ENCODE results near the gene METTL26. TPM values are rescaled to one million over a fixed set of nuclear protein-coding genes. Genes with fewer than 3 reads are reported as not detected.

The METTL26 gene
- total RNA-seq, 3 donors from 2014 or later = 132 to 174 (median 159) TPM

DNA sequence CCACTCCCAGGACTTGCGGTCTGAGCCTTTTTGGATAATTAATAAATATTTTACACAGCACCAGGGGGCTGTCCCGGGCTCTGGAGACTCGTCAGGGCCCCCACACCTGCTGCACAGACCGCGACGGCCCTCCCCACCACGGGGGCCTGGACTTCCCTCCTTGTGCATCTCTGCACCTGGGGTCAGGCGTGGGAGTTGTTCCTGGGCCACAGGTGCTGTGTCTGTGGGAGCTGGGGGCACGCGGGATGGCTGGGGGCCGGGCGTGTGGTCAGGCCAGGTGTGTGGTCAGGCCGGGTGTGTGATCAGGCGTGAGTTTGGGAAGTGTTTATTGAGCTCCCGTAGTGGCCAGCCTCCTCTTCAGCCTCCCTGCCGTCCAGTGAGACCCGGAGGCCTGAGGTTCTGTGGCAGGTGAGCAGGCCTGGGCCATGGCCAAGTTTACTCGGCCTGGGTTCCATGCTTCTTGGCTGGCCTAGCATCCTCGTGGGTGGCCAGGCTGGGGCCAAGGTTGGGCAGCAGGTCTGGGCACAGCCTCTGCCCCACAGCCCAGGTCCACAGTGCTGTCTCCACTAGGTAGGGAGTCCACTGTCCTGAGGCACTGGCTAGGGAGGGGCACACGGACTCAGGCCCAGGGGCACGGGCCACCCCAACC, 42.2 kb upstream of the METTL26 start:
- no peak for ATAC-seq
- H3K36me3 Mint-ChIP-seq (ENCODE audit: insufficient read depth) = peaks cover 11% of the 10 kb centered on the region
- H3K9me3 Mint-ChIP-seq = no peaks in the 10 kb centered on the region
- no peak for DNase-seq
- no peak overlapping the region for H3K4me3 Mint-ChIP-seq
- peaks cover 23% of the 10 kb centered on the region for H3K4me1 Mint-ChIP-seq (ENCODE audit: low read depth)
- peaks cover 11% of the 10 kb centered on the region for H3K27me3 Mint-ChIP-seq (ENCODE audit: low read depth)

DNA sequence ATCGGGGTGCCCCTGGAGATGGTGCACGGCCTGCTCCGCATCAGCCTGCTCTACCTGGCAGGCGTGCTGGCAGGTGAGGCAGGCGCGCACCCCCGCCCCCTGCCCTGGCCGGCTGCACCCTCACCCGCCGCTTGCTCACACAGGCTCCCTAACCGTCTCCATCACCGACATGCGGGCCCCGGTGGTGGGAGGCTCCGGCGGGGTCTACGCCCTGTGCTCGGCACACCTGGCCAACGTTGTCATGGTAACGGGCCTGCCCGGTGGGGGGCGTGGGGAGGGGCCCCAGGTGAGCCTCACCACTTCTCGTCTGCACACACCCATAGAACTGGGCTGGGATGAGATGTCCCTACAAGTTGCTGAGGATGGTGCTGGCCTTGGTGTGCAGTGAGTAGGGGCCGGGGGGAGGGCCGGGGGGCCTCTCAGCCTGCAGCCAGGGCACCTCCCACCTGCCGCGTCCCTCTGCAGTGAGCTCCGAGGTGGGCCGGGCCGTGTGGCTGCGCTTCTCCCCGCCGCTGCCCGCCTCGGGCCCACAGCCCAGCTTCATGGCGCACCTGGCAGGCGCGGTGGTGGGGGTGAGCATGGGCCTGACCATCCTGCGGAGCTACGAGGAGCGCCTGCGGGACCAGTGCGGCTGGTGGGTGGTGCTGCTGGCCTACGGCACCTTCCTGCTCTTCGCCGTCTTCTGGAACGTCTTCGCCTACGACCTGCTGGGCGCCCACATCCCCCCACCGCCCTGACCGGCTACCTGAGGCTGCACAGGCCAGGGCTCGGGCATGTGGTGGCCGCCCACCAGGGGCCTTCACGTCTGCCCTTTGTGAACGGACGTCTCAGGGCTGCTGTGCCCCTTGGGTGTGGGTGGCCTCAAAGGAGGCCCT, 41.4 kb upstream of the METTL26 start:
- ATAC-seq = no peak
- H3K36me3 Mint-ChIP-seq (ENCODE audit: insufficient read depth) = peaks cover 12% of the 10 kb centered on the region
- DNase-seq = no peak
- H3K27me3 Mint-ChIP-seq (ENCODE audit: low read depth) = peaks cover 11% of the 10 kb centered on the region
- no peaks in the 10 kb centered on the region for H3K9me3 Mint-ChIP-seq
- peaks cover 22% of the 10 kb centered on the region for H3K4me1 Mint-ChIP-seq (ENCODE audit: low read depth)
- no peak overlapping the region for H3K4me3 Mint-ChIP-seq

DNA sequence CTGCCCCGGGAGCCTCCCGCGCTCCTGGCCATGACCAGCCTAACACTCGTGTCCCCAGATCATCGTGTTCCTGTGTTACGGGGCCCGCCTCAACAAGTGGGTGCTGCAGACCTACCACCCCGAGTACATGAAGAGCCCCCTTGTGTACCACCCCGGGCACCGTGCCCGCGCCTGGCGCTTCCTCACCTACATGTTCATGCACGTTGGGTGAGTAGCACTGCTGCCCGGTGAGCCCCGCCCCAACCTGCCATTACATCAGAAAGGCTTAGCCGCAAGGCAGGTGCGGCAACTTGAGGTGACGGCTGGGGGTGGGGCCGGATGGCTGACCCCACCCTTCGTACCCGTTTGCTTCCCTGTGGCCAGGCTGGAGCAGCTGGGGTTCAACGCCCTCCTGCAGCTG, 40.8 kb upstream of the METTL26 start:
- ATAC-seq (no peak), DNase-seq (no peak)
- Mint-ChIP-seq H3K27me3 (ENCODE audit: low read depth) (peaks cover 11% of the 10 kb centered on the region), H3K4me1 (ENCODE audit: low read depth) (peaks cover 18% of the 10 kb centered on the region), H3K9me3 (no peaks in the 10 kb centered on the region), H3K36me3 (ENCODE audit: insufficient read depth) (peaks cover 8% of the 10 kb centered on the region), H3K4me3 (no peak overlapping the region)

DNA sequence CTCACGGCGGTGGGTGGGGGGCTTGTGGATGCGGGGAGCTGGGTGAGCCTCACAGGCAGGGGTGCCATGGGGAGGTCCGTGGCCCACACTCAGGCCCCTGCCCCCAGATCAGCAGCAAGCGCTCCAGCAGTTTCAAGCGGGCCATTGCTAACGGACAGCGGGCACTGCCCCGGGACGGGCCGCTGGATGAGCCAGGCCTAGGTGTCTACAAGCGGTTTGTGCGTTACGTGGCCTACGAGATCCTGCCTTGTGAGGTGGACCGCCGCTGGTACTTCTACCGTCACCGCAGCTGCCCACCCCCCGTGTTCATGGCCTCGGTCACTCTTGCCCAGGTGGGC, 40.4 kb upstream of the METTL26 start:
- Mint-ChIP-seq H3K36me3 (ENCODE audit: insufficient read depth) (peaks cover 6% of the 10 kb centered on the region), H3K4me3 (no peak overlapping the region), H3K27me3 (ENCODE audit: low read depth) (peaks cover 11% of the 10 kb centered on the region), H3K9me3 (no peaks in the 10 kb centered on the region), H3K4me1 (ENCODE audit: low read depth) (peaks cover 15% of the 10 kb centered on the region)
- ATAC-seq = no peak
- DNase-seq = no peak

DNA sequence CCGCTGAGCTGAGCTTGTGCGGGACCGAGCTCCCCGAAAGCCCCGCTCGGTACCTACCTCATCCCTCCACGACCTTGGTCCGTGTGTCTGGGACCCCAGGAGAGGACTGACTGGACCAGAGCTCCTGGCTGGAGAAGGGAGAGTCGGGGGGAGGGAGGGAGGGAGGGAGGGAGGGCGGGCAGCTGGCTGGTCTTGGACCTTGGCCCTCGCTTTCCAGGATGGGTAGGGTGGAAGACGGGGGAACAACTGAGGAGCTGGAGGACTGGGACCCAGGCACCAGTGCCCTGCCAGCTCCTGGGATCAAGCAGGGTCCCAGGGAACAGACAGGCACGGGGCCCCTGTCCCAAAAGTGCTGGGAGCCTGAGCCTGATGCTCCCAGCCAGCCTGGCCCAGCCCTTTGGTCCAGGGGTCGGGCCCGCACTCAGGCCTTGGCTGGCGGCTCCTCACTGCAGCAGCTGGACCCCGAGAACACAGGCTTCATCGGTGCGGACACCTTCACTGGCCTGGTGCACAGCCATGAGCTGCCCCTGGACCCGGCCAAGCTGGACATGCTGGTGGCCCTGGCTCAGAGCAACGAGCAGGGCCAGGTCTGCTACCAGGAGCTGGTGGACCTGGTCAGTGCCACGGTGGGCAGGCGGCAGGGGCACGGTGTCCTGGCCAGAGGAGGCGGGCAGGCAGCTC, 39.9 kb upstream of the METTL26 start:
- ATAC-seq (no peak), DNase-seq (no peak)
- Mint-ChIP-seq H3K9me3 (no peaks in the 10 kb centered on the region), H3K4me3 (no peak overlapping the region), H3K4me1 (ENCODE audit: low read depth) (peaks cover 10% of the 10 kb centered on the region), H3K27me3 (ENCODE audit: low read depth) (peaks cover 11% of the 10 kb centered on the region), H3K36me3 (ENCODE audit: insufficient read depth) (peaks cover 5% of the 10 kb centered on the region)

DNA sequence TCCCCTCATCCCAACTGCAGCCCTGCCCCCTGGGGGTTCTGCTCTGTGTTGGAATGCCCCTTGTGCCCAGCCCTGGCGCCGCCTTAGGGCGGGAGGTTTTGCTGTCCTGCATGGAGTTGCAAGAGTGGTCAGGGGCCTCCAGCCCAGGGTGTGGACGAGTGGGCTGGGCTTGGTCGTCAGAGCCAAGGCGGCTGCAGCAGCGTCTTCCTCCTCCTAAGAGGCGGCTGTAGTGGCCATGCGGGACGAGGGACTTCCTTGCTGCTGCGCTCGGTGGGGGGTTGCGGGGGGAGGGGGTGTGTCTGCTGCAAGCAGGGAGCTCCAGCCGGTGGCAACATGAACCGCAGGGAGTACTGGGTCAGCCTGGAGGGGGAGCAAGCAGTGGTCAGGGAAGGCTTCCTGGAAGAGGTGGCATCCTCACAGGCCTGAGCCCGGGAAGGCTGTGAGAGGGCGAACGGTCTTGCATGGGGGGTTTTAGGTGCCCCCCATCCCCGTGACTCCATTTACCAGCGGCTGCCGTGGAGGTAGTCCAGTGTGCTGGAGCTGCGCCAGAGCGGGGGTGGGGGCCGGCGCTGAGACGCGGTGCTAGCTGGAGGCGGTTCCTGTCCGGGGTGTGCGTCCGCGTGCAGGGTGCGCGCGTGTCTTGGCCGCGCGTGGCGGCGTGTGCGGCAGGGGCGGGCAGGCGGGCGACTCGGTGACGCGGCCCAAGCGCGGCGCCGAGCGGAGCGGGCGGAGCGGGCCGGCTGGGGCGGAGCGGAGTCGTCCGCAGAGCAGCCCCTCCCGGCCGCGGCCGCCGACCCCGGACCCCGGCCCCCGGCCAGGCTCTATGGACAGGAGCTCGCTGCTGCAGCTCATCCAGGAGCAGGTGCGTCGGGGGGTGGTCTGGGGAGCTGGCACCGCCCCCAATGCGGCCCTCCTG, 39.1 kb upstream of the METTL26 start, which contains the start of gene RHBDL1:
Gene RHBDL1 (plus strand): TSS at position 704 of the 916 bp plus-strand sequence. CDS start 120 bp downstream, at position 824.
- H3K27me3 Mint-ChIP-seq (ENCODE audit: low read depth) = peaks cover 11% of the 10 kb centered on the region
- DNase-seq (no peak), ATAC-seq (no peak)
- H3K36me3 Mint-ChIP-seq (ENCODE audit: insufficient read depth) = peaks cover 3% of the 10 kb centered on the region
- peaks cover 8% of the 10 kb centered on the region for H3K4me1 Mint-ChIP-seq (ENCODE audit: low read depth)
- H3K9me3 Mint-ChIP-seq = no peaks in the 10 kb centered on the region
- peak within 1 kb of the TSS; percentile 16 for H3K4me3 Mint-ChIP-seq

DNA sequence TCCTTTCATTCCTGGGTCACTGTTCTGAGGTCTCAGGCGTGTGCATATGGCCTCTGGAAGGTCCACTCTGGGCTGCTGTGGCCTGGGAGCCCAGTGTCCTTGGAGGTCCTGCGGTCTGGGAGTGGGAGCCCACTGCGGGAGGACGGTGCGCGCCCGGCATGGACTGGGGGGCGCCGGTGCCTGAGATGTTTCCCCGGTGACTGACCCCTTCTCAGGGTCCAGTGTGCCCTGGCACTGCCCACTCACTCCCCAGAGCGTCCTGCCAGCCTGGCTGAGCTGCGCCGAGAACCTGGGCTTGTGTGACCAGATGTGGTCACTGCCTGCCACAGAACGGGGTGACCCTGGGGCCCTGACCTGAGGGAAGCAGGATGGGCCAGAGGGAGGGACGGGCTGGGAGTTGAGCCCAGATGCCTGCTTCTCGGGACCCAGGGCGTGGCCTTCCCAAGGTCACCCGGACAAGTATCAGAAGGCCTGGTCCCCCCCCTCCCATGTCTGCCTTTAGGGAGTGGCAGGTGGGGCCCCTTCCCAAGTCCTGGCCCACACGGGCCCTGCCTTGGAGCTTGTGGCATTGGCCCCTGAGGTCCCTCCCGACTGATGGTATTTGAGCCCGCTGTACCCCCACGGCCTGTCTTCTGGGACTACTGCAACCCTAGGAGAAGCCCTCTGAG, 38.2 kb upstream of the METTL26 start:
- ATAC-seq (no peak), DNase-seq (no peak)
- Mint-ChIP-seq H3K27me3 (ENCODE audit: low read depth) (peaks cover 11% of the 10 kb centered on the region), H3K4me1 (ENCODE audit: low read depth) (peaks cover 6% of the 10 kb centered on the region), H3K9me3 (no peaks in the 10 kb centered on the region), H3K36me3 (ENCODE audit: insufficient read depth) (peaks cover 6% of the 10 kb centered on the region), H3K4me3 (no peak overlapping the region)

DNA sequence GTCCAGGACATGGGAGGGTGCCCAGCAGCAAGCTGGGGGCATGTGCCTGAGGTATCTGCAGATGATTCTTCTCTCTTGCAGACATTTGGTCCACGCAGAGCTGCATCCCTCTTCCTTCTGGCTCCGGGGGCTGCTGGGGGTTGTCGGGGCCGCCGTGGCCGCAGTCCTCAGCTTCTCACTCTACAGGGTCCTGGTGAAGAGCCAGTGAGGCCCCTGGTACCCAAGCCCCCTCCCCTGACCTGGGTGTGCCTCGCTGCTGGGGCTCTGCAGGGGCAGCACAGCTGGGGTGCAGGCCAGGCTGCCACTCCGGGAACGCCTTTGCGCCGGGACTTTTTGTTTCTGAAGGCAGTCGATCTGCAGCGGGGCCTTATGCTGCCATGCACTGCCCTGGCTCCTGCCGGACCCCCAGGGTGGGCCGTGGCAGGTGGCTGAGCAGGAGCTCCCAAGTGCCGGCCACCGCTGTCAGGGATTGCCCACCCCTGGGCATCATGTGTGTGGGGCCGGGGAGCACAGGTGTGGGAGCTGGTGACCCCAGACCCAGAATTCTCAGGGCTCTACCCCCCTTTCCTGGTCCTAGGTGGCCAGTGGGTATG, 37.4 kb upstream of the METTL26 start:
- Mint-ChIP-seq H3K4me1 (ENCODE audit: low read depth) (peaks cover 7% of the 10 kb centered on the region), H3K4me3 (no peak overlapping the region), H3K36me3 (ENCODE audit: insufficient read depth) (peaks cover 6% of the 10 kb centered on the region), H3K9me3 (no peaks in the 10 kb centered on the region), H3K27me3 (ENCODE audit: low read depth) (peaks cover 11% of the 10 kb centered on the region)
- no peak for DNase-seq
- ATAC-seq = no peak

DNA sequence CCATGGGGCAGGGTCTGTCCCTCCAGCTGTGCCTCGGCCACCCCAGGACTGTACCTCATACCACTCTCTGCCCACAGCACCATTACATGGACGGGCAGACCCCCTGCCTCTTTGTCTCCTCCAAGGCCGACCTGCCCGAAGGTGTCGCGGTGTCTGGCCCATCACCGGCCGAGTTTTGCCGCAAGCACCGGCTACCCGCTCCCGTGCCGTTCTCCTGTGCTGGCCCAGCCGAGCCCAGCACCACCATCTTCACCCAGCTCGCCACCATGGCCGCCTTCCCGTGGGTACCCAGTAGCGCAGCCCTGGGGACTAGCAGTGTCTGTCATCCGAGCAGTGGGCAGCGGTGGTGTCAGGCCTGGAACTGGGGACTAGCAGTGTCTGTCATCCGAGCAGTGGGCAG, 36.7 kb upstream of the METTL26 start:
- DNase-seq (no peak), ATAC-seq (no peak)
- Mint-ChIP-seq H3K4me1 (ENCODE audit: low read depth) (peaks cover 7% of the 10 kb centered on the region), H3K4me3 (no peak overlapping the region), H3K36me3 (ENCODE audit: insufficient read depth) (peaks cover 6% of the 10 kb centered on the region), H3K9me3 (no peaks in the 10 kb centered on the region), H3K27me3 (ENCODE audit: low read depth) (peaks cover 11% of the 10 kb centered on the region)

DNA sequence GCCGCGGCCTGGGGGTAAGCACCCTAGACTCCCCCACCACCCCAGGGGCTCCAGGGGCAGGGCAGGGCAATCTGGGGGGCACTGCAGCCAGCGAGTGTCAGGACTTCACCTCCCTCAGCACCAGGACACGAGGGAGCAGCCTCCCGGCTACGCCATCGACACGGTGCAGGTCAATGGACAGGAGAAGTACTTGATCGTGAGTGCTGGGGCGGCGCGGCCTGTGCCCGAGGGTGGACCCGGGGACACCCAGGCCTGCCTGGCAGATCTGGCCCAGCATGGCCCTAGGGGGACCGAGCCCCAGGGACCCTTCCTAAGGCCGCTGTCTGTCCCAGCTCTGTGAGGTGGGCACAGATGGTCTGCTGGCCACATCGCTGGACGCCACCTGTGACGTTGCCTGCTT, 36.3 kb upstream of the METTL26 start:
- Mint-ChIP-seq H3K4me1 (ENCODE audit: low read depth) (peaks cover 11% of the 10 kb centered on the region), H3K36me3 (ENCODE audit: insufficient read depth) (peaks cover 6% of the 10 kb centered on the region), H3K9me3 (no peaks in the 10 kb centered on the region), H3K27me3 (ENCODE audit: low read depth) (peaks cover 11% of the 10 kb centered on the region), H3K4me3 (no peak overlapping the region)
- DNase-seq (no peak), ATAC-seq (no peak)

DNA sequence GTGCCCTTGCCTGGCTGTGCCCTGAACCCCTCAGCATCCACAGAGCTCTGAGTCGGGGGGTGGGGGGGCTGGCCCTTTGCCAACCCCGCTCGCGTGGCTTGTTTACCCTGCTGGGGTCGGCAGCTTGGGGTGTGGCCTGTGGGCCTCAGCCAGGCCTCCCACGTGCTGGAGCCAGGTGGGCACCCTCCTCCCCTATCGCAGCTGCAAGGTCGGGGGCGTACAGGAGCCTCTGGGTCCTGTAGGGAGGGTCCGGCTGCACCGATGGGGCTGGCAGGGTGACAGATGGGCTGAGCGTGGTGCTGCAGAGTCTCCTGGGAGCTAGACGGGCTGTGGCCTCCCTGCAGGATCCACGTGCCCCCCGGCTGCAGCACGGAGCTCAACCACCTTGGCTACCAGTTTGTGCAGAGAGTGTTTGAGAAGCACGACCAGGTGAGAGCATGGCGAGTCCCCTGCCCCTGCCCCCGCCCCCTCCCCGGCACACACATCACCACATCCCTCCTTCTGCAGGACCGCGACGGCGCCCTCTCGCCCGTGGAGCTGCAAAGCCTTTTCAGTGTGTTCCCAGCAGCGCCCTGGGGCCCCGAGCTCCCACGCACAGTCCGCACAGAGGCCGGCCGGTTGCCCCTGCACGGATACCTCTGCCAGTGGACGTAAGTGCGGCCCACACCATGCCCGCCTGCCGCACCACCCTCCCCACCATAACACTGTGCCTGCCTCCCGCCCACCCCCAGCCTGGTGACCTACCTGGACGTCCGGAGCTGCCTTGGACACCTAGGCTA, 35.4 kb upstream of the METTL26 start:
- DNase-seq (no peak), ATAC-seq (no peak)
- Mint-ChIP-seq H3K27me3 (ENCODE audit: low read depth) (peaks cover 6% of the 10 kb centered on the region), H3K4me1 (ENCODE audit: low read depth) (peaks cover 11% of the 10 kb centered on the region), H3K36me3 (ENCODE audit: insufficient read depth) (peaks cover 6% of the 10 kb centered on the region), H3K4me3 (no peak overlapping the region), H3K9me3 (no peaks in the 10 kb centered on the region)

DNA sequence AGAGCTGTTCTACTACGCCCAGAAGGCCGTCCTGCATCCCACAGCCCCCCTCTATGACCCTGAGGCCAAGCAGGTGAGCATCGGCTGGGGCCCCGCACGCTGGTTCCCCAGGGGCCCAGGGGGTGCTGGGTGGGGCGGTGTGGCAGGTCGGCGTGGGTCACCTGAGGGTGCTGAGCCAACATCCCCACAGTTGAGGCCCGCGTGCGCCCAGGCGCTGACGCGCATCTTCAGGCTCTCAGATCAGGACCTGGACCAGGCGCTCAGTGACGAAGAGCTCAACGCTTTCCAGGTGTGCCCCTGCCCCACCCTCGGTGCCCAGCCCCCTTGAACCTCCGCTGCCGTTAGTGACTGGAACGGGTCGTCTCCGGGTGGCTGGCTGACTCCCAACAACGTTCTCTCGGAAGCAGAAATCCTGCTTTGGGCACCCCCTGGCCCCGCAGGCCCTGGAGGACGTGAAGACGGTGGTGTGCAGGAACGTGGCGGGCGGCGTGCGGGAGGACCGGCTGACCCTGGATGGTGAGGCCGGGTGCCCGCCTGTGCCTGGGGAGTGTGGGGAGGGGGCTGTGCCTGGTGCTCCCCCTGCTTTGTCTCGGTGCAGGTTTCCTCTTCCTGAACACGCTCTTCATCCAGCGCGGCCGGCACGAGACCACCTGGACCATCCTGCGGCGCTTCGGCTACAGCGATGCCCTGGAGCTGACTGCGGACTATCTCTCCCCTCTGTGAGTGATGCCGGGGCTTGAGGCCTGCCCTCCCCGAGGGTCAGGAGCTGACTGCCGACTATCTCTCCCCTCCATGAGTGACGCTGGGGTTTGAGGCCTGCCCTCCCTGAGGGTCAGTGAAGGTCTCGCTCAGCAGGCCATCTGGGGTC, 34.6 kb upstream of the METTL26 start:
- DNase-seq = no peak
- Mint-ChIP-seq H3K36me3 (ENCODE audit: insufficient read depth) (peaks cover 6% of the 10 kb centered on the region), H3K9me3 (no peaks in the 10 kb centered on the region), H3K4me1 (ENCODE audit: low read depth) (peaks cover 11% of the 10 kb centered on the region), H3K27me3 (ENCODE audit: low read depth) (peaks cover 6% of the 10 kb centered on the region), H3K4me3 (peak overlapping the region; percentile 42)
- ATAC-seq = no peak
